Amniotic epithelial cell (primary cell): Measurements from ENCODE around the gene VPS8.
"Not testable (repeated sequence)": the region's sequence is repeated elsewhere in the genome, so short reads cannot be mapped to it uniquely, and the experiment has no call there.

Experiments
- DNase-seq: peaks from one replicate; pipeline ENCODE4 v3.0.0-alpha.2; 2010; ENCODE audit warnings: low read depth

Gene VPS8

GRCh38 chr3:184919651-184920050 is 107.7 kb downstream of the VPS8 start:
- no peak for DNase-seq

GRCh38 chr3:184924547-184924946 is 112.6 kb downstream of the VPS8 start:
- no peak for DNase-seq

- DNase-seq, result no peak
These were observed 115.9 kb downstream of the VPS8 start for GRCh38 chr3:184927796-184928315.

- no peak for DNase-seq
These were observed 120.8 kb downstream of the VPS8 start for GRCh38 chr3:184932777-184933176.

- DNase-seq, result peak; percentile 77
These were observed 125.6 kb downstream of the VPS8 start for GRCh38 chr3:184937611-184938010.

GRCh38 chr3:184941408-184941807 is 129.4 kb downstream of the VPS8 start:
- no peak for DNase-seq

- DNase-seq, result no peak
These were observed 130.8 kb downstream of the VPS8 start for GRCh38 chr3:184942735-184943134.

GRCh38 chr3:184944241-184944640 is 132.3 kb downstream of the VPS8 start:
- DNase-seq, result no peak

GRCh38 chr3:184945886-184946625 is 134.1 kb downstream of the VPS8 start:
- no peak for DNase-seq

- DNase-seq, result peak; percentile 21
These were observed 135.0 kb downstream of the VPS8 start for GRCh38 chr3:184946917-184947316.

GRCh38 chr3:184949251-184949965 is 137.4 kb downstream of the VPS8 start:
- no peak for DNase-seq

- DNase-seq, result not testable (repeated sequence)
These were observed 138.8 kb downstream of the VPS8 start for GRCh38 chr3:184950816-184951215.

- DNase-seq, result peak; percentile 75
These were observed 140.7 kb downstream of the VPS8 start for GRCh38 chr3:184952671-184953070.

GRCh38 chr3:184953401-184953800 is 141.4 kb downstream of the VPS8 start:
- peak; percentile 54 for DNase-seq

- no peak for DNase-seq
These were observed 142.3 kb downstream of the VPS8 start for GRCh38 chr3:184954251-184954650.

- not testable (repeated sequence) for DNase-seq
These were observed 142.9 kb downstream of the VPS8 start for GRCh38 chr3:184954851-184955250.

- no peak for DNase-seq
These were observed 153.9 kb downstream of the VPS8 start for GRCh38 chr3:184965639-184966430.

- DNase-seq, result no peak
These were observed 156.1 kb downstream of the VPS8 start for GRCh38 chr3:184968115-184968514.

- no peak for DNase-seq
These were observed 158.2 kb downstream of the VPS8 start for GRCh38 chr3:184970186-184970585.

GRCh38 chr3:184977796-184978195 is 165.8 kb downstream of the VPS8 start:
- DNase-seq, result no peak

- DNase-seq, result no peak
These were observed 169.1 kb downstream of the VPS8 start for GRCh38 chr3:184981071-184981470.

GRCh38 chr3:184982076-184982475 is 170.1 kb downstream of the VPS8 start:
- DNase-seq, result peak; percentile 3
